ENCODE measurements around the gene HS3ST4. TPM values are rescaled to one million over a fixed set of nuclear protein-coding genes. Genes with fewer than 3 reads are reported as not detected.

HS3ST4 gene
- total RNA-seq, 1 experiment from 2014 or later: not detected

- no peaks in the 10 kb centered on the region for H3K27me3 Mint-ChIP-seq (ENCODE audit: insufficient read depth, unreplicated experiment)
- H3K9me3 Mint-ChIP-seq (ENCODE audit: unreplicated experiment): peaks cover 40% of the 10 kb centered on the region
- TF ChIP-seq, protein P1, sequence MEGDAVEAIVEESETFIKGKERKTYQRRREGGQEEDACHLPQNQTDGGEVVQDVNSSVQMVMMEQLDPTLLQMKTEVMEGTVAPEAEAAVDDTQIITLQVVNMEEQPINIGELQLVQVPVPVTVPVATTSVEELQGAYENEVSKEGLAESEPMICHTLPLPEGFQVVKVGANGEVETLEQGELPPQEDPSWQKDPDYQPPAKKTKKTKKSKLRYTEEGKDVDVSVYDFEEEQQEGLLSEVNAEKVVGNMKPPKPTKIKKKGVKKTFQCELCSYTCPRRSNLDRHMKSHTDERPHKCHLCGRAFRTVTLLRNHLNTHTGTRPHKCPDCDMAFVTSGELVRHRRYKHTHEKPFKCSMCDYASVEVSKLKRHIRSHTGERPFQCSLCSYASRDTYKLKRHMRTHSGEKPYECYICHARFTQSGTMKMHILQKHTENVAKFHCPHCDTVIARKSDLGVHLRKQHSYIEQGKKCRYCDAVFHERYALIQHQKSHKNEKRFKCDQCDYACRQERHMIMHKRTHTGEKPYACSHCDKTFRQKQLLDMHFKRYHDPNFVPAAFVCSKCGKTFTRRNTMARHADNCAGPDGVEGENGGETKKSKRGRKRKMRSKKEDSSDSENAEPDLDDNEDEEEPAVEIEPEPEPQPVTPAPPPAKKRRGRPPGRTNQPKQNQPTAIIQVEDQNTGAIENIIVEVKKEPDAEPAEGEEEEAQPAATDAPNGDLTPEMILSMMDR (IDR thresholded peaks at IDR 0.05; ENCODE audit: unreplicated experiment): no peak
- H3K27ac Mint-ChIP-seq (ENCODE audit: low read depth, unreplicated experiment): no peak overlapping the region
- H3K36me3 Mint-ChIP-seq (ENCODE audit: insufficient read depth, unreplicated experiment): no peaks in the 10 kb centered on the region
- no peak overlapping the region for H3K4me3 Mint-ChIP-seq (ENCODE audit: unreplicated experiment)
- no TSS peak for BruUV-seq (replicated peaks)
- ChIA-PET POLR2A (no interaction called here), CTCF (no interaction called here)
- DNase-seq (ENCODE audit: unreplicated experiment): no peak
- no peaks in the 10 kb centered on the region for H3K4me1 Mint-ChIP-seq (ENCODE audit: insufficient read depth, unreplicated experiment)
- intact Hi-C loops (cut with micrococcal nuclease): no loop called here
Observed at GRCh38 chr16:26005336-26005735, 313.6 kb downstream of the HS3ST4 start.

- BruUV-seq (replicated peaks): no TSS peak
- Mint-ChIP-seq H3K27me3 (ENCODE audit: insufficient read depth, unreplicated experiment) (no peaks in the 10 kb centered on the region), H3K4me1 (ENCODE audit: insufficient read depth, unreplicated experiment) (no peaks in the 10 kb centered on the region), H3K4me3 (ENCODE audit: unreplicated experiment) (no peak overlapping the region), H3K9me3 (ENCODE audit: unreplicated experiment) (peaks cover 53% of the 10 kb centered on the region), H3K36me3 (ENCODE audit: insufficient read depth, unreplicated experiment) (no peaks in the 10 kb centered on the region), H3K27ac (ENCODE audit: low read depth, unreplicated experiment) (no peak overlapping the region)
- no peak for DNase-seq (ENCODE audit: unreplicated experiment)
- TF ChIP-seq, protein P1 (IDR thresholded peaks at IDR 0.05; ENCODE audit: unreplicated experiment): no peak
- ChIA-PET CTCF (interaction anchor here (1.2 kb wide), 1 partner anchor 735 kb away, joined by 5 read pairs; no protein-coding TSS in a partner anchor), POLR2A (no interaction called here)
- intact Hi-C loops (cut with micrococcal nuclease): no loop called here
Observed at GRCh38 chr16:26012376-26012775, 320.6 kb downstream of the HS3ST4 start.

DNA sequence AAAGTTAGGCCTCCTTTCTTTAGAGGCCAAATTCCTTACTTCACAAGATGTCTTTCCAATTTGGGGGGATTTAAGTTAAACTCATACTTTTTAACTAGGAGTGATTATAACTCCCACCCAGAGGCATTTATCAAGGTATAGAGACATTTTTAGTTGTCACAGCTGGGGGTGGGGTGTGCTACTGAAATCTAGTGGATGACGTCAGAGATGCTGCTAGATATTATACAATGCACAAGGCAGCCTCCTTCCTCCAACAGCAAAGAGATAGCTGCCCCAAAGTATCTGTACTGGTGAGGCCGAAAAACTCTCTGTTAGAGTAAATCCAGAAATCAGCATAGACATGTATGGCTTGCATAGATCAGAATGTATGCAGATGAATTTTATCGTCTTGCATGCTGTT lies 324.0 kb downstream of the HS3ST4 start:
- Mint-ChIP-seq H3K9me3 (ENCODE audit: unreplicated experiment) (peaks cover 51% of the 10 kb centered on the region), H3K27ac (ENCODE audit: low read depth, unreplicated experiment) (no peak overlapping the region), H3K4me1 (ENCODE audit: insufficient read depth, unreplicated experiment) (no peaks in the 10 kb centered on the region), H3K36me3 (ENCODE audit: insufficient read depth, unreplicated experiment) (no peaks in the 10 kb centered on the region), H3K4me3 (ENCODE audit: unreplicated experiment) (no peak overlapping the region), H3K27me3 (ENCODE audit: insufficient read depth, unreplicated experiment) (no peaks in the 10 kb centered on the region)
- no peak for DNase-seq (ENCODE audit: unreplicated experiment)
- ChIA-PET CTCF (interaction anchor here (0.6 kb wide), 1 partner anchor 302 kb away, joined by 4 read pairs; no protein-coding TSS in a partner anchor), POLR2A (no interaction called here)
- intact Hi-C loops (cut with micrococcal nuclease): no loop called here
- BruUV-seq (replicated peaks): no TSS peak
- TF ChIP-seq, protein P1 (IDR thresholded peaks at IDR 0.05; ENCODE audit: unreplicated experiment): no peak

- Mint-ChIP-seq H3K4me3 (ENCODE audit: unreplicated experiment) (no peak overlapping the region), H3K4me1 (ENCODE audit: insufficient read depth, unreplicated experiment) (no peaks in the 10 kb centered on the region), H3K27ac (ENCODE audit: low read depth, unreplicated experiment) (no peak overlapping the region), H3K27me3 (ENCODE audit: insufficient read depth, unreplicated experiment) (no peaks in the 10 kb centered on the region), H3K36me3 (ENCODE audit: insufficient read depth, unreplicated experiment) (no peaks in the 10 kb centered on the region), H3K9me3 (ENCODE audit: unreplicated experiment) (peaks cover 39% of the 10 kb centered on the region)
- TF ChIP-seq, protein P1 (IDR thresholded peaks at IDR 0.05; ENCODE audit: unreplicated experiment): no peak
- BruUV-seq (replicated peaks): no TSS peak
- intact Hi-C loops (cut with micrococcal nuclease): no loop called here
- ChIA-PET CTCF (no interaction called here), POLR2A (no interaction called here)
- DNase-seq (ENCODE audit: unreplicated experiment): no peak
Observed at GRCh38 chr16:26016989-26017388, 325.2 kb downstream of the HS3ST4 start.
